H4 (cell line): ENCODE measurements around the gene GATD1. TPM values are rescaled to one million over a fixed set of nuclear protein-coding genes. Genes with fewer than 3 reads are reported as not detected.

Experiments used
- DNase-seq: peaks from one replicate; pipeline ENCODE4 v3.0.0-alpha.2; 2015; ENCODE audit warnings: low spot score
- total RNA-seq: library from RNA; depleted of rRNA; stranded (reverse); fragments of >200 nt; shearing (Covaris generic); gene quantifications from 2 replicates; pipeline ENCODE4 v1.2.3, GENCODE V29; 2014

Gene GATD1
- total RNA-seq, 1 experiment from 2014 or later = 15.5 TPM

DNA sequence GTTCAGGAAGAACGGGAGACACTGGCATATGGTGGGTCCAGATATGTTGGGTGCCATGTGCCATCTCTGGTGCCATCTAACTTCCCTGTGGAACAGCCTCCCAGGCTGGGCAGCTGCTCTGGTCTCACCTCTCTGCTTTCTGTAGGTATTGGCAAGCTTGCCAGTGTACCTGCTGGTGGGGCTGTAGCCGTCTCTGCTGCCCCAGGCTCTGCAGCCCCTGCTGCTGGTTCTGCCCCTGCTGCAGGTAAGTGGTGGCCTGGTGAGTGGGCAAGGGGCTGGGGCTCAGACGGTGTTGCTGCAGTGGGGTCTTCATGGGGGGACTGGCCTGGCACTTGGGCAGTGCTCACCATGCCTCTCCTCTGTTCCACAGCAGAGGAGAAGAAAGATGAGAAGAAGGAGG lies 35.1 kb upstream of the GATD1 start:
- DNase-seq = no peak

GRCh38 chr11:811446-812245 lies 34.4 kb upstream of the GATD1 start:
- DNase-seq = no peak

DNA sequence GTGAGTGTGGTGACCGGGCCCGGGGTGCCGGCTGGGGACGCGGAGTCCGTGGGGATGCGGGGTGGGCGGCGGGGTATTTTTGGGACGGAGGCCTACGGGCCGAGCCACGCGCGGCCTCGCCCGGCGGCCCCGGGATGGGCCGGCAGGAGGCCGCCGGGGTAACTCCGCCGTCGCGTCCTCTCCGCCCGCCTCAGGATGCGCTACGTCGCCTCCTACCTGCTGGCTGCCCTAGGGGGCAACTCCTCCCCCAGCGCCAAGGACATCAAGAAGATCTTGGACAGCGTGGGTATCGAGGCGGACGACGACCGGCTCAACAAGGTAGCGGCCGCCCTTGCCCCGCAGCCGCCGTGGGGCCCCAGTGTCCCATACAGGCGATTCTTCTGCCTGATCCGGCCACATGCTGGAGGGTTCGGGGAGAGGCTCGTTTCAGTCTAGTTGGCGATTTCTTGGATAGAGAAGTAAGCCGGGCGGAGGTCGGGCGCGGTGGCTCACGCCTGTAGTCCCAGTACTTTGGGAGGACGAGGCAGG lies 32.8 kb upstream of the GATD1 start:
- no peak for DNase-seq

GRCh38 chr11:809287-810039 lies 32.2 kb upstream of the GATD1 start, which contains the start of gene RPLP2:
RPLP2 (plus strand) TSS chr11:809967; CDS start chr11:810235, 268 bp downstream.
- DNase-seq = peak; percentile 97

DNA sequence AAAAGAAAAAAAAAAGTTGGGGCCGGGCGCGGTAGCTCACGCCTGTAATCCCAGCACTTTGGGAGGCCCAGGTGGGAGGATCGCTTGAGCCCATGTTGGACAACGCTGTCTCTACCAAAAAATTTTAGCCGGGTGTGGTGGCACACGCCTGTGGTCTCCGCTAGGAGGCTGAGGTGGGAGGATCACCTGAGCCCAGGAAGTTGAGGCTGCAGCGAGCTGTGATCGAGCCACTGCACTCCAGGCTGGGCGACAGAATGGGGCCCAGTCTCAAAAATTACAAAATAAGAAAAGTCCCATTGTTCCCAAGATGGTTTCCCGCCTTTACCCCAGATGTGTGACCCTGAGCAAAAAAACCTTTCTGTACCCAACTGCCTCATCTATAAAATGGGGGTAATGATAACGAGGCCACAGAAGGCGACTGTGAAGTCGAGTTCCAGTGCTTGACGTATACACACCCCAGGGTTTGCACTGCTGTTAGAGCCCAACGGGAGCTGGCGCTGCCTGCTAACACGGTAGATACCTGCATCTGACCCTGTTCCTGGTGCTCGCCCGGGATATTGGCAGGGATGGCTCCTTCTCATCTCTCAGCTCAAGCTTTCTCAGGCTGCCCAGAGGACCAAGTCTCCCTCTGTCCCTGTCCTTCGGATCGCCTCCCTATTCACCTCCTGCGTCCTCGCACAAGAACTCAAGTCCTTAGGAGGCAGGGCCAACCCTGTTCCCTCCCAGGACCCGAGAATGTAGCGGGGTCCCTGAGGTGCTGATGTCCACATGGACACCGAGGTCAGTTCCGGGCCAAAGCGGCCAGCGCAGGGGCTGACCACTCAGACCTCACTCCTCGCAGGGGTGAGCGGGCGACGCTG lies 31.4 kb upstream of the GATD1 start:
- no peak for DNase-seq

DNA sequence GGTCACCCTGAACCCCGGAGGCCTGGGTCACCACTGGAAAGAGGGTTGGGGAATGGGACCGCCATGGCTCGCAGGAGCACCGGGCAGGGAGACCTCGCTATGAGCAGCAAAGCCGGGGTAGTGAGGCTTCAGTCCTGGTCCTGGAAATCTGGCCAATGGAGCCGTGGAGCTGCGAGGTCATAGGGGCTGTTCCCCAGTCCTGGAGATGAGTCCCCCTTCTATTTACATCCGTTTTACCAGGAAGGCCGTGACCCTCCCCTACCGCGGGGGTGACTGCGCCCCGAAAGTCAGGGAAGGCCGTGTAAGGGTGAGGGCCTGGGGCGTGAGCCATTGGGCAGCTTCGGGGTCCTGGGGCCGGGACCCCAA lies 27.3 kb upstream of the GATD1 start:
- DNase-seq = no peak

DNA sequence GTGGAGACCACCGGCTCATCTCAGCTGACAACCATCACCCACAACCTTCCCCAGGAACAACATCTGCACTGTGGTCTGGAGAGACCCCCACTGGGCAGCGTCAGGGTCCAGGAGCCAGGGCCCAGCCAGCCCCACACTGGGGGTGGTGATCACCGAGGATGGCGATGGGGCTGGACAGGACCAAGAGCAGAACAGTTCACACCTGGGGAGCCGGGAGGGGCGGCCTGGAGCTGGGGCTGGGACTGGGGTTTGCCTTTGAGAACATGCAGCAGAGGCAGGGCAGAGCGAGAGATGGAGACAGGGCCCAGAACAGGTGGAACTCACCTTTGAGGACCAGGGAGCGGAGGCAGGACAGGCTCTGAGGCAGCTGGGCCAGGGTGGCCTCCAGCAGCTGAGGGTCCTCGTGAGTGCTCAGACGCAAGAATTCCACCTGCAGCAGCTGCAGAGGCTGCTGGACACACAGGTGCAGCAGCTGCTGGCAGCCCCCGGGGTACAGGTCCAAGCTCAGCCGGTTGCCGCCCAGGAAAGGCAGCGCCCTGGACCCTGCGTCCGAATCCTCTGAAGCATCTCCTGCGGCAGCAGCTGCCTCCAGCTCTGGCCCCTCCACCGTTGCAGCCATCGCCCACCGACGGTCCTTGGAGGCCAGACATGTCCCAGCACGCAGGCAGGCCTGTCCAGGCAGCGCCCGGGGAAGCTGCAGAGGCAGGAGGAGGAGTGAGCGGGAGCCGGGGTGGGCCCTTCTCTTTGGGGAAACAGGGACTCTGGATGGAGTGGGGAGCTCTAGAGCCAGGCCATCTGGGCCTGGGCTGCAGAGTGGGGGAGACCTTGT lies 26.7 kb upstream of the GATD1 start:
- no peak for DNase-seq

GRCh38 chr11:803467-803742 lies 26.1 kb upstream of the GATD1 start:
- no peak for DNase-seq

GRCh38 chr11:802693-803466 lies 25.6 kb upstream of the GATD1 start:
- DNase-seq = no peak

DNA sequence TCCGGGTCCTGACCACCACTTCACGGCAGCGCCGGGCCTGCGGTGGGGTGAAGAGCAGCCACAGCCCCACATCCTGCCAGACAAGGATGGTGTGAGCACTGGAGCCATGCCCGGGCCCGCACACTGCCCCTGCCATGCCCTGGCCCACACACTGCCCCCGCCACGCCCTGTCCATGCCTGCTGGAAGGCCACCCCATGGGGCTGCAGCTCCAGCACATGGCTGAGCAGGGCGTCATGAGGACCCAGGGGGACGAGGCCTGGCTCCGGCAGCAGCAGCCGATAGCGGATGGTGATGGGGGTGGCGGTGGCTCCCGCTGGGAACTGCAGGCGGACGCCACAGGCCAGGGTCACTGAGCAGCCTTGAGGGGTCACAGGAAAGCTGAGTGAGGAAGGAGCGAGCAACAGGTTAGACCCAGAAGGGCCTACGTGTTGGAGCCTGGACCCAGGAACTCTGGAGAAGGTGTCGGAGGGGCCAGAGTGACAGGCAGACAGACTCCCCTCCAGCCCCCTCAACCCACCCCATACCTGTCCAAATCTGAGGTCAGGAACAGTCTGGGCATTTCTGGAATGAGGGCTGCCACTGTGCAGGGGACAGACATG lies 24.8 kb upstream of the GATD1 start:
- DNase-seq = no peak

DNA sequence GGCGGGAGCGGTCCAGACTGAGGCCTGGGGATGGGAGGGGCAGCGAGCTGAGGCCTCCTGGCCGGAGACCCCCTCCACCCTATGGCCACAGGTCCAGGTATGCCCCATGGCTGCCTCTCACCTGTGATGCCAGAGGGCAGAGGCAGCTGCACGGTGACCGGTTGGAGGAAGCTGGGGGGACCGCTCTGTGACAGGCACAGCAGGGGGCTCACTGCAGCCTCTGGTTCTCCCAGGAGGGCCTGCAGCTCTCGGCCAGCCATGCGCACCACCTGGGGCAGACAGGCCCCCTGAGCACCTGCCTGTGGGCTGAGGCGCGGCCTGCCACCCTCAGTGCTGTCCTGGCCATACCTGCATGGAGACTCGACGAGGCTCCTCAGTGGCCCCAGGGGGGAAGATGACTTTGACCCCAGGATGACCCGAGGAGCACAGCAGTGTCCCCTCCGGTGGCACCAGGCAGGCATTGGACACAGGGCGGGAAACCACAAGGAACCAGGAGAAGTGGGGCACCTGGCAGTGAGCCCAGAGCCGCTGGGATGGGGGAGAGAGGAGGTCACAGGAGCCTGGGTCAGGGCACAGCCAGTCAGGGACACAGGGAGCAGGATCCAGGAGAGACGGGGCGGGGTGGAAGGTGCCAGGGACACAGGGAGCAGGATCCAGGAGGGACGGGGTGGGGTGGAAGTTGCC lies 24.0 kb upstream of the GATD1 start:
- DNase-seq = no peak

DNA sequence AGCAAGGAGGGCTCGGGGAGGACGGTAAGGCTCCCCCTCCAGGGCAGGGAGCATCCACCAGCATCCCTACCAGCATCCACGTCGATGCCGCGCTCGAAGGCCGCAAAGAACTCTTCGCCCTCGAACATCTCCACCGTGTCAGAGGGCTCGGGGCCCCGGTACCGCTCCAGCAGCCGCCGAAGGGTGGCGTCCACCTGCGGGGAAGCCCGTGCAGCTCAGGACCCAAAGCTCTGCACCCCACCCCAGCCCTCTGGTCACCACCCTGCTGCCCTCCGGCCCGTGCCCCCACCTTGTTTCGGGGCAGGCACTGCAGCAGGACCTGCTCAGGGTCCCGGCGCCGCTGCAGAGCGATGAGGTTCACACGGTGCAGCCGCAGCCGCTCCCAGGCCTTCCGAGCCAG lies 23.2 kb upstream of the GATD1 start:
- DNase-seq = no peak

DNA sequence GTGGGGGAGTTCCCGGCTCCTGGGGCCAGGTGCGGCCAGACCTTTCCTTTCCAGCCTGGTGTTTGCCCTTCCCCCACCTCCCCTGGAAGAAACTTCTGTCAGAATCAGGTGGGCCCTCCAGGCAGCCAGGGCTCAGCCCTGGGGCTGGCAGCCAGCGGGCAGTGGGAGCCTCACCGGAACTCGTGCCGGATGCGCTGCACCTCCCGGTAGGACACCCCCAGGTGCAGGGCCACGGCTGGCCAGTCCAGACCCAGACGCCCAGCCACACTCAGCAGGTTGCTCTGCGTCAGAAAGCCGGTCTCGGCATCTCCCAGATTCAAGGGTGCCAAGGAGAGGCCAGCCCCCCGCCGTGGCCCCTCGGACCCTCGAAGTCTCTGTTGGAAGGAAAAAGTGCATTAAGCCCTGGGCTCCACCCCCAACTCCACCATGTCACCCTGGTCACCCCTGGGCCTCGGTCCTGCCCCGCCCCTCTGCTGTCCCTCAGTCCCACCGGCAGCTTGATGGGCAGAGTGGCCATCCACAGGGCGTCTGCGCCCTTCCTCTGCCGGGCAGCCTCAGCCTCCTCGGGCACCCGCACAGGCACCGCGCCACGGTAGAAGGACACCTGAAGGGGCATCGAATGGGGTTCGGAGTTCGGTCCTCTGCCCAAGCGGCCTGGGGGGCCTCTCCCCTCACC lies 22.5 kb upstream of the GATD1 start:
- no peak for DNase-seq

GRCh38 chr11:798093-798713 lies 20.9 kb upstream of the GATD1 start, which contains the start of gene SLC25A22:
SLC25A22 (minus strand) TSS chr11:798281; CDS start chr11:795006, 3,275 bp downstream.
- DNase-seq = peak; percentile 70

GRCh38 chr11:797296-798092 lies 20.2 kb upstream of the GATD1 start:
- peak; percentile 79 for DNase-seq

DNA sequence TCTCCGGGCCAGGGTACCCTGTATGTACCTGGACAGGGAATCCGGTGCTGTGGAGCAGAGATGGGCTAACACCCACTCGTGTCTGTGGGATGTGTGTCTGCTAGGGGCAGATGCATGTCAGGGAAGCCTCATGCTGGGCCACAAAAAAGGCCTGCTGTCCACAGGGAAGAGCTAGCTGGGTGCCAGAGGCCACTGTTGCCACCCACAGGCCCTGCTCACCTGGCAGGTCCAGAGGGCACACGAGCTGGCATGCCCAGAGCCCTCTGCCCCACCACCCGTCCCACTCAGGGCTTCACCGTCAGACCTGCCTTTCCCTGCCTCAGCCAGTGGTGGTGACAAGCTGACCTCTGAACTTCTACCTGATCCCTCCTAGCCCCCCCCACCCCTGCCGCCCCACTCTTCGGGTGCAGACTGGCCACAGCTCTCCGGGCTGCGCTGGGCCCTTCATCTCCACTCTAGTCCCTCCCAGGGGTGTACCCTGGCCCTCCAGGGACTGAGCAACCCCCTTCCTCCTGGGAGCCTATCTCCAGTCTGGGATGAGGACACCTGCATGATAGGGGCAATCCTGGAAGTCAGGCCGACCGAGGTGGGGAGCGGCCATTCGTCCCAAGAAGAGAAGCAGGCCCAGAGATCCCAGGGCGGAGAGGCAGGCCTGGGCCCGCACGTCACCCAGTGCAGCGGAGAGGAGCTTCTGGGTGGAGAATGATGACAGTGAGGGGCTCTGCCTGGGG lies 19.4 kb upstream of the GATD1 start:
- no peak for DNase-seq
